NCI-H1048 (cell line): ENCODE data around the gene RAG2.

ENCODE experiments used
- DNase-seq: peaks from one replicate; lab custom pipeline; 2025; lab: John Stamatoyannopoulos, UW

Gene RAG2

GRCh38 chr11:36598051-36598450, at the start of gene RAG2:
RAG2 (minus strand) TSS chr11:36598236; CDS start chr11:36594168, 4,068 bp downstream.
- DNase-seq, result no peak

- no peak for DNase-seq
Measured at GRCh38 chr11:36638556-36638955, 40.5 kb upstream of the RAG2 start.

DNA sequence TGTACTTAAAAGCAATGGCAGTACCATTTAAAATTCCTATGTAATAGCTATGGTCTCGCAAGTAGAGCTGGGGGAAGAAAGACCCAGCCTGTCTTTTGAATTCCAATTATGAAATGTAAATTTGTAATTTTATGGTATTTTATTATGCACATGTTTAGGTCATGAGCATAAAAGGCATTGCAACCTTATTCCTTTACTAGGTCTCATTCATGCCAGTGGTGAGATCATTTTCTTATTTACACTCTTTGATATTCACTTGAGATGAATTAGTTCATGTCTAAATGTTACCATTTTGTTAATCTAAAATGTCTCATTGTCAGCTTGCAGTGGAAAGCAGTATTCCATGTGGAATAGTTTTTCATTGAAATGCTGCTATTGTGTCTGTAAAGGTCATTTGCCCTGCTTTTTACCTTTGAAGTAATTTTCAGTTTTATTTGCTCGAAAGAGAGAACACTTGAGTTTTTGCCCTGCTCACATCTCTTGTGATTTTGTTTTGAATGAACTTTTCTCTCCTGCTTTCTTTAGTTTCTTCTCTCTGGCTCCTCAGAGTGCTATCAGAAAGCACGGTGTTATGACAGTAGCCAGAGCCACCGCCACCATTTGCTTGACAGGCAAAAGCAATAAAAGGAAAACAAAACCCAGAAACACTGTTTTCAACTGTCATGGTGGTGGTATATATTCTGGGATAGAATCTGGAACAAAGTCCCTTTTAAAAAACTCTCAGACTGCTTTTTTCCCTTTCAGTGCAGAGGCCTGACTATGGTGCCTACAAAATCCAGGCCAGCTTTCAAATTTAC, 37.2 kb upstream of the RAG2 start:
- no peak for DNase-seq

- DNase-seq, result no peak
Measured at GRCh38 chr11:36631774-36632173, 33.7 kb upstream of the RAG2 start.

- no peak for DNase-seq
Measured at GRCh38 chr11:36628765-36629244, 30.8 kb upstream of the RAG2 start.

DNA sequence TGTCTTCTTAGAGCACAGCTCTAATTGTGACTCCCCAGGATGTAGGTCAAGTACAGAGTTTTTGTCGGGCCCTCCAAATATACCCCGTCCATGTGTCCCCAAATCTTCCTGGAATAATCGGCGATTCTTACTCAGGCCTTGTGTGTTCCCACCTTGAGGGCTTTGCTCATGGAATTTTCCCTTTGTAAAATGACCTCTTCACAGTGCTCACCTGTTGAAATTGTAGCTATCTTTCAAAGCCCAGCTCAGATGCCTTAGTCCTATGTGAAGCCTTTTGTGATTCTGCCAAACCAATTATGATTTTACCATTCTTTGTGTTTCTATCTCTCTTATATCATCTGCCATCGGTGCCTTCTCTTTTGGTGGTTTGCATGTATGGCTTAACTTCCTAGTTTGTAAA, 30.1 kb upstream of the RAG2 start:
- DNase-seq, result no peak

DNA sequence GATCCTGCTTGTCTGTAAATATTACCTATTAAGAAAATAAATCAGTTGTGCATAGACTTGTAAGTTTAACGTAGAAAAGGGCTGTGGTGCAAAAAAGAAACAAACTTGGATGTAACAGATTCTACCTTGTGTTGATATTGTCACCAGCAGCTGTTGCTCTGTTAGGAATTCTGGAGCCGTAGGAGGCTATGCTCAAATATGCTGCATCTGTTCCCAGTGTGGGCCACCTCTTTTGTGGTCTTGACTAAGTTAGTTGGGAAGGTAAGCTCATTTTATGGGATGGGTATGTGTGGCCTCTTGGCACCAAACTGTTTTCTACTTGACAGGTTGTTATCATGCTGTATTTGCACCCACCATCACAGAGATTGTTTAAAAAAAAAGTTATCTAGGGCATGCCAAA, 29.4 kb upstream of the RAG2 start:
- no peak for DNase-seq

- DNase-seq, result no peak
Measured at GRCh38 chr11:36627006-36627405, 29.0 kb upstream of the RAG2 start.

DNA sequence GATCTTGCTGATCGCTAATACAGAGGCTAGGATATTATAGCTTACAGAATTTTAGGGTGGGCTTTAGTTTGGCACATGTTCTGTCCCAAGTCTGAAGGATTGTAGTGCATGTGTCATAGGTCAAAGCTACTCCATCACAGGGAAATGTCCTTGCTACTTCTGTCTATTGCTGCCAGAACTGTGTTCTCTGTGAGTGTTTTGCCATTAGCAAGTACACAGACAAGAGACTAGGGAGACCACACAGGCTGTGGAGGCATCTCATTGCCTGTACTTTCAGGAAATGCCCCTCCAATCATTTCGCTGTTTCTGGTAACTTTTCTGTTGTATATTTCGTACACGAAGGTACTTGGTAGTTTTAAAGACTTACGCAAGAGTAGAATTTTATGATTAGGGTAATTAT, 25.5 kb upstream of the RAG2 start:
- no peak for DNase-seq

DNA sequence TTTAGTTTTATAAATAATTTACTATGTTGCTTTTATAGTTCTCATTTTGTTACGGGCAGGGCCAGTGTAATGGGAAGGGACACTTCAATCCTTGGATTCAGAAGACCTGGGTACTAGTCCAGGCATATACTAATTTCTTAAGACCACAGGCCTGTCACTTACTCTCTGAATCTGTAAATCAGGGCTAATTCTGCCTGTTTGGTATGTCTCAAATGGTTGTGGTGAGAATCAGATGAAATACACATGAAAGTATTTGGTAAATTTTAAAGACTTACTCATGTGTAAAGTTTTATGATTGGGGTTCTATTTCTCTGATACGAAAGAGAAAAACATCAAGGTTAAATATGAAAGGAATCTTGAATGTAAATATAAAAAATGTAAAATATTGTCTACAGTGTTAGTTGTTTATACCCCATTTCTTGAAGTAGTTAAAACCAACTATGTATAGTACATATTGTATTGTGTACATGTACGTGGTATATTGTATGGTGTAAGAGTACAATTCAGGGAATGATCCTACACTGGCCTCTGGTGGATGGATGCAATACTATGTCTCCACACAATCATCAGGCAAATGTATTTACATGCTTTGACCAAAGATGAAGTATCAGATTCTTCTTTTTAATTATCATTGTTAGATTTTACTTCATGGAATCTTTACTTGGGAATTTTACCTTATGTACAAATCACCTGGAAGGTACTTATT, 24.5 kb upstream of the RAG2 start:
- DNase-seq, result no peak

- DNase-seq, result no peak
Measured at GRCh38 chr11:36620246-36620645, 22.2 kb upstream of the RAG2 start.

GRCh38 chr11:36619502-36619901, 21.5 kb upstream of the RAG2 start:
- DNase-seq, result no peak

GRCh38 chr11:36618363-36619047, 20.5 kb upstream of the RAG2 start:
- no peak for DNase-seq

DNA sequence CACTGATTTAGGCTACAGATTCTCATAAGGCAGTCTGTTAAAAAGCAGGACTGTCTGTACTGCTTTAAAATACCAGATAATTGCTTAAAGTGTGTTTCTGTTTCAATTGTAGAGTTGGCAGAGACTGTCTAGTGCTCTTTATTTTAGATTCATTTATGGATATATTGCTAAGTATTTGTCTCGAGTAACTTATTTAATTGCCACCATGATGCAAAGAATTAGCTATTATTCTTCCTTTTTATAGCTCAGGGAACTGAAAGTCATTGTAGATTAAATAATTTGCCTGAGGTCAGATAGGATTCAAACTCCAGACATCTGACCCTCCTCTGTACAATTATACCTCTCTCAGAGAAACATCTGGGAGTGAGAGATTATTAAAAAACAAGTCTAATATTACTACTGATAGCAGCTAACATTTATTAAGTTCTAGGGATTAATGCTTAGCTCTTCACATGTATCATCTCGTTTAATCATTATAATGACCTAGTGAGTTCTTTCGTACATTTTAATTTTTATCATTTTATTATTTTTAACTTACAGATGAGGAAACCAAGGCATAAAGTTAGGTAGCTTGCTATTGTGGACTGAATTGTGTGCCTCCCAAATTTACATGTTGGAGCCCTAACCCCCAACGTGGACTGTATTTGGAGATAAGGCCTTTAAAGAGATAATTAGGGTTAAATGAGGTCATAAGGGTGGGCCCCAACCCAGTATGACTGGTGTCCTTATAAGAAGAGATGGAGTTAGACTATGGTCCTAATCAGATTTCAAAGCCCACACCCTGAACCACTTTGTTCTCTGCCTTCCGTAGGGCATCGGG, 19.7 kb upstream of the RAG2 start:
- no peak for DNase-seq

DNA sequence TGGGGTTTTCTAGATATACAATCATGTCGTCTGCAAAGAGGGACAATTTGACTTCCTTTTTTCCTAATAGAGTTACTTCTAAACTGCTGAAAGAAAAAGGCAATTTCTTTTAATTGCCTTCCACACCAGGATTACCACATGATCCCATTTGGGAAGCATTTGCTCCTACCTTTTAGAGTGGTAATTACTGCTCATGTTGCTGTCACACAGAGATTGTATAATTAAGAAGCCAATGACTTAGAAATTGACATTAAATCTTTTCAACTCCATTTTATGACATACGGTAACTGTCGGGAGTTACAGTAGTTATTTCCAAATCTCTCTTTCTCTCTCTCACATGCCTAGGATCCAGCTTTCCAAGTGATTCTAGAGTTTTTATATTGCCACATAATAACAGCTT, 17.8 kb upstream of the RAG2 start:
- no peak for DNase-seq

GRCh38 chr11:36609383-36609782, 11.3 kb upstream of the RAG2 start:
- no peak for DNase-seq

DNA sequence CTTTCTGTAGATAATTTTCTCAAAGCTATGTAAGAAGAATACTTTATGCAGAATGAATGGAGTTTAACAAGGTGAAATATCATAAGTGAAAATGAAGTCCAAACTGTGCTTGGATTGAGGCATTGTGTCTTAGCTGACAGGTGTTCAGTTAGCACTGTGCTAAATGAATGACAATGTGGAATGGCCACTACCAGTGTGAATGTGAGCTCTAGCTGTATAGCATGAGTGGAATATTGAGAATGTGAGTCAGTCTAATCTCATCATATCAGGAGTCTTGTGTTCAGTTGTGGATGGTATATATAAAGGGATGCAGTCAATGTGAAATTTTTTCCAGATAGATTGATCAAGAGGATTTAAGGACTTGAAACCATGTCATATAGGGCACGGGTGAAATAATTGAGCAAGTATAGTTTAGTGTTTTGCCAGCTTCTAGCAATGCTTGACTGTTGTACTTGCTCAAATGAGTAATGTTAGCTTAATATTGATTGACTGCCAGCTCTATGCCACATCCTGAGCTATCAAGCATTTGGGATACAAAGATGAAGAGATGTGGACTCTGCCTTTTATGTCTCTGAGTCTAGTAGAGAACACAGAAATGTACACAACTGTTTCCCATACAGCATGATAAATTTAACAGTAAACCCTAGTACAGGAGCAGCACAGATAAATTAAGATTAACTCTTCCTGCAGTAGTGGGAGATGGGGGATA, 10.6 kb upstream of the RAG2 start:
- no peak for DNase-seq

DNA sequence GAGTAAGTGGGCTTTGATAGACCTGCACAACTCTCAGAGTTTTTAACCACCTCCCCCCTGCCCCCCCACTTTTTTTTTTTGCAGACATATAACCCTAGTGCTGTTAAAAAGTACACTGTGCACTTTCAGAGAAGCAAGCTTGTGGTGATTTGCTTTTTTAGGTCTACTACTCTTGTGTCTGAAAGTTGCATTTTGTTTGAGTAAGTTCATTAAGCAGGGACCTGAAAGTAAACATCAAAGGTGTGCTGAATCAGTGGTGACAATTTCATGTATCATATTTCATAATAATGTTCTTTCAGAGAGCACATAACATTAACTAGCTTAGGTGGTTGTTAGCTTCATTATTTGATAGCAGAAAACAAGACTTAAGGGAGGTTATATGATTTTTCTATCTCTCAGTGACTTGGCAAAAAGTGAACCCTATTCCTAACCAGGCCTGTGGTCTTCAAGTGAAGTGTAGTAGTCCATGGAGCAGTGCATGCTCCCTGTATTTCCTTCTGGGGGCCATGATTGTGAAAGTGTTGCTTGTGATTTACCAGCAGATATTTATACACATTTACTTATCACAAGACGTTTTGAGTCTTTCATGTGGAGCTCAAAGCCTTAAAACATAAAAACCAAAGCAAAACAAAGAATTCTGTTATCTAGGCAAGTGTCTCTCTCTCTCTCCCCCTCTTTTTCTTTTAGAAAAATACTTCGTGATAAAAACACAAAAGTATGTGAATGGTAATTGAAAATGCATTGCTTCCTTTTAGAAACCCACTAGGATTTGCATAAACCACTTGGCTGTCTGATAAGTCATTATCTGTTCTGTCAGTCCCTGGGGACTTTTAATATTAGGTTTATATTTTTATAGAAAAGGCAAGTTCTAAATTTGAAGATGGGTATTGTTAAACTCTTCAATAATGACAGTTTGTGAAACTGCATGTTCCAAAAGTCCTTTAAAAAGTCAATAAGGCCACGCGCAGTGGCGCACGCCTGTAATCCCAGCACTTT, 7.5 kb upstream of the RAG2 start:
- DNase-seq, result no peak

DNA sequence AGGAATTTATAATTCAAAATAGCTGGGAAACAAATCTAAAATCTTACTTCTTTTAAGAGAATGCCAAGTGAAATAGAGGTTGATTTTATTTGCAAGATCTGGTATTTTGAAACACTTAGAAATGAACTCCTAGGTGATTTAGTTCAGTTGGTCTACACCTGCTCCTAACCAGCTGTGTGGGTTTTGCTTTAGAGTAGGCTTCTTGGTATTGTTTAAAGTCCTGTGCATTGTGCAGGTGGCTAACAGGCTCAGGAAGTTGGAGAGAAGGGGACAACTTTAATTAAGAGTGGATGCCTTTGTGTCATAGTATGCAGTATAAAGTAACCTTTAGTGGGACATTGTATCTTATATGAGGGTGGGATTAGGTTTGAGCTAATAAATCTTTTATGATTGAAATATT, 4.1 kb upstream of the RAG2 start:
- no peak for DNase-seq

GRCh38 chr11:36601155-36601554, 3.1 kb upstream of the RAG2 start:
- no peak for DNase-seq
